Activated CD8-positive, alpha-beta memory T cell treated with anti-CD3 and anti-CD28 coated beads, Interleukin-2, amount 10 ng/mL, durations not matched to agents 7 days and 5 days (primary cell): ENCODE measurements around the gene GPR42. TPM values are rescaled to one million over a fixed set of nuclear protein-coding genes. Genes with fewer than 3 reads are reported as not detected.

ENCODE experiments used
- ATAC-seq: fragments of 150-1000 bp; cut with Tn5 transposase; one replicate; pipeline ENCODE4 v1.10.0; 2021; ENCODE audit warnings: moderate library complexity
- CTCF ChIA-PET: fragments of 350-600 bp; sonication (Branson Sonifier 250); formaldehyde crosslinking; loops from one replicate; lab custom pipeline; 2021; ENCODE audit warnings: antibody characterized with exemption; lab: Charles Lee
- DNase-seq: peaks from one replicate; pipeline ENCODE4 v3.0.0-alpha.2; 2020
- H3K27ac Mint-ChIP-seq: one replicate; pipeline ENCODE4 v1.8.0; 2021; ENCODE audit warnings: mild to moderate bottlenecking, mixed read lengths
- H3K27me3 Mint-ChIP-seq: one replicate; pipeline ENCODE4 v1.8.0; 2021; ENCODE audit warnings: mixed read lengths
- H3K36me3 Mint-ChIP-seq: one replicate; pipeline ENCODE4 v1.8.0; 2021; ENCODE audit warnings: mild to moderate bottlenecking, mixed read lengths
- H3K4me1 Mint-ChIP-seq: one replicate; pipeline ENCODE4 v1.8.0; 2021; ENCODE audit warnings: mixed read lengths
- H3K4me3 Mint-ChIP-seq: one replicate; pipeline ENCODE4 v1.8.0; 2021; ENCODE audit warnings: mild to moderate bottlenecking, moderate library complexity, mixed read lengths
- H3K9me3 Mint-ChIP-seq: one replicate; pipeline ENCODE4 v1.8.0; 2022; ENCODE audit warnings: low read depth, mixed read lengths
- microRNA-seq: library from miRNA; unstranded; fragments of <30 nt; microRNA quantifications from one replicate; pipeline ENCODE4 v1.2.0, GENCODE V29; 2022
- total RNA-seq, 2 experiments: library from RNA; stranded (reverse); gene quantifications; one replicate each; pipeline ENCODE4 v1.2.3, GENCODE V29; 2021

The GPR42 gene
- total RNA-seq, 2 experiments from 2014 or later = 0.12 TPM; not detected in 1

DNA sequence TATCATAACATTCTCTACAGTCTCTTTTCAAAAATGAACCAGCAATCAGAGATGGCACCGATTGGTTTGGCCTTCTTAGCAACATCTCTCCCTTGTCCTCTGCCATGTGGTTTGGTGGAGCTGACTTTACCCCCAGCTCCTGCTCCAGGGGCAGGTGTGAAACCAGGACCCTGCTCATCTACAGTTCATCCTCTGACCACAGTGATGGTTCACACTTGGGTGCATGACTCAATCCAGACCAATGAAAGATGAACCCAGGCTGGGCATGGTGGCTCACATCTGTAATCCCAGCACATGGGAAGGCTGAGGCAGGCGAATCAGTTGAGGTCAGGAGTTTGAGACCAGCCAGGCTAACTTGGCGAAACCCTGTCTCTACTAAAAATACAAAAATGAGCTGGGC lies 43.6 kb downstream of the GPR42 start:
- ATAC-seq = no peak
- Mint-ChIP-seq H3K4me1 (peaks cover 2% of the 10 kb centered on the region), H3K27ac (no peak overlapping the region), H3K27me3 (peaks cover 41% of the 10 kb centered on the region), H3K36me3 (peaks cover 1% of the 10 kb centered on the region), H3K4me3 (no peak overlapping the region), H3K9me3 (no peaks in the 10 kb centered on the region)
- DNase-seq = no peak
- CTCF ChIA-PET = no interaction called here

DNA sequence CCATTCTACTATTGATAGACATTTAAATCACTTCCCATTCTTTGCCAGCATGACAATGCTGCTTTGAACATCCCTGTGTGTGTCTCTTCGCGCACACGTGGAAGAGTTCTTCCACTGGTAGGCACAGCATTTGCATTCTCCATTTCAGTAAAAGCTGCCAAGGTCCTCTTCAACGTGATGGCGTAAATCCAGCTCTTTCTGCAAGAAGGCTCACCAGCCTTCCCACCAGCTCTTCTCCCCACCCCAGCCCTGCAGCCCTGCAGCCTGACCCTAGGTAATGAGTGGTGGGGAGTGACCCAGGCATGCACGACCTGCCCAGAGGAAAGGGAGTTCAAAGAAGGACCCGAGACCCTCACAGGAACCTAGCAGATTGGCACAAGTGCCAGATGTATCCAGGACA lies 45.5 kb downstream of the GPR42 start:
- H3K4me3 Mint-ChIP-seq = no peak overlapping the region
- ATAC-seq = no peak
- H3K9me3 Mint-ChIP-seq = no peaks in the 10 kb centered on the region
- H3K27ac Mint-ChIP-seq = no peak overlapping the region
- peaks cover 2% of the 10 kb centered on the region for H3K4me1 Mint-ChIP-seq
- no peaks in the 10 kb centered on the region for H3K36me3 Mint-ChIP-seq
- CTCF ChIA-PET = no interaction called here
- DNase-seq = no peak
- H3K27me3 Mint-ChIP-seq = peaks cover 33% of the 10 kb centered on the region

DNA sequence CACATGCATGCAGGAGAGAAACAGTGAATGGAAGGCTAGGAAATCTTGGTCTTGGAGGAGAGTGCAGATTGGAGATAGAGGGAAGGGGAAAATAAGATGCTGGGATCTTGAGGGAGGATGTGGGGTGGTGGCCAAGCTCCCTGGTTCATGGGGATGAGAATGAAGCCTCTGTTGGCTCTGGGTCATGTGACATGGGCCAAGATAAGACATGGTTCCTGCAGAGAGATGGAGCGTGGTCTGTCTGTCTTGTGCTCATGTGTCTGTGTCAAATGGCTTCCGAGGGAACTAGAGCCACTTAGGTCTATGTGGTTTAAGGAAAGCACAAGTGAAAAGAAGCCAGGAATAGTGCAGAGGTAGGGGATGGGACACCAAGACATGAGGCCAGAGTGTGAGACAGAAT lies 46.4 kb downstream of the GPR42 start:
- no peak overlapping the region for H3K27ac Mint-ChIP-seq
- H3K9me3 Mint-ChIP-seq = no peaks in the 10 kb centered on the region
- peaks cover 2% of the 10 kb centered on the region for H3K4me1 Mint-ChIP-seq
- peaks cover 32% of the 10 kb centered on the region for H3K27me3 Mint-ChIP-seq
- no peak overlapping the region for H3K4me3 Mint-ChIP-seq
- DNase-seq = no peak
- ATAC-seq = no peak
- CTCF ChIA-PET = interaction anchor here (1.3 kb wide), 1 partner anchor 16 kb away, joined by 4 read pairs; no protein-coding TSS in a partner anchor
- no peaks in the 10 kb centered on the region for H3K36me3 Mint-ChIP-seq

DNA sequence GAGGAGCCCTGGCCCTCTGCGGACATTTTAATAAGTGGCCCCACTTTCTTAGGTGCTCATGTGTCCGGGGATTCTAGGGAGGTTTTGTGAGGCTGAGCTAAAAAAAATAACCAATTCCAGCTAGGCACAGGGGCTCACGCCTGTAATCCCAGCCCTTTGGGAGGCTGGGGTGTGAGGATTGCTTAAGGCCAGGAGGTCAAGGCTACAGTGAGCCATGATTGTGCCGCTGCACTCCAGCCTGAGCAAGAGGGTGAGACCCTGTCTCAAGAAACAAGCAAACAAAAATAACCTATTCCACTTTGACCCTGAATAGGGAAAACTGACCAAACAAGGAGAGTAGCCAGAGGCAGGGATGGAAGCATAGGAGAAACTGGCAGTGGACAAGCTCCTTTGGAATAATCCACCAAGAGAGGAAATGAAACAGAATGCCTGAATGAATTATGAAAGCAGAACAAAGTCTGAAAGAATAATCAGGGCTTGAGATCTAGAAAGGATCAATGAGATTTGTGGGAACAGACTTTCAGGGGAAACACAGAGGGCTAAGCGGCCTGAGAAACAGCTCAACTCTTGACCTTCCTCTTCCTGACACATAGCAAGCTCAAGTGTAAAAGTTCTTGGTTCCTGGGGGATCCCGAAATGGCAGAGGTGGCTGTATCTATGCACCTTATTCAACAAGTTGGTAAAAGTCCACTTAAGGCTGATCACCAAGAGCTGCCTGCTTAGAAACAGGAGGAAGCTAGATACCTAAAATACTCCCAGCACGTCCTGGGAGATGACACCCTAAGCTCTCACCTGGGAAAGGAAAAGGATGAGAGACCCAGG lies 47.1 kb downstream of the GPR42 start:
- Mint-ChIP-seq H3K36me3 (no peaks in the 10 kb centered on the region), H3K4me3 (no peak overlapping the region), H3K9me3 (no peaks in the 10 kb centered on the region), H3K27ac (no peak overlapping the region), H3K4me1 (peaks cover 2% of the 10 kb centered on the region), H3K27me3 (peaks cover 28% of the 10 kb centered on the region)
- CTCF ChIA-PET = interaction anchor here (0.5 to 2.0 kb wide), 4 partner anchors 16 to 77 kb away, joined by 3 to 5 read pairs (median 4); no protein-coding TSS in a partner anchor
- ATAC-seq = no peak
- no peak for DNase-seq

DNA sequence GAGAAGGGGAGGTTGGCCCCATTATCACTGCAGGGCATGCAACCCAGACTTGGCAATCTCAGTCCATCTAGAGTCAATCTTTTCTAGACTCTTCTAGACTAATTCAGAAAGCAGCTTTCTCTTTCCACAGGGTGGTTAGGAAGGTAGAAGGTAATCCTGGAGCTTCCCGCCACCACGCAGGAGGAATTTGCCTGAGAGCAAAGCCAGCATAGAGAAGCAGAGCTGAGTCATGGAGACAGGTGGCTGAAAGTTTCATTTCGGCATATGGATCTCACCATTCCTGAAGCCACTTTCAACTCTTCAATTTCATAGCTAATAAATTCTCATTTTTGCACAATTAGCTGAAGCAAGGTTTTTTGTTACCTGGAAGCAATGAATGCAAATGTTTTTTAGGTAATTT lies 48.2 kb downstream of the GPR42 start:
- Mint-ChIP-seq H3K27me3 (peaks cover 22% of the 10 kb centered on the region), H3K27ac (no peak overlapping the region), H3K4me3 (no peak overlapping the region), H3K4me1 (peaks cover 2% of the 10 kb centered on the region), H3K36me3 (no peaks in the 10 kb centered on the region), H3K9me3 (no peaks in the 10 kb centered on the region)
- ATAC-seq (no peak), DNase-seq (no peak)
- CTCF ChIA-PET = interaction anchor here (2.0 kb wide), 1 partner anchor 76 kb away, joined by 5 read pairs; no protein-coding TSS in a partner anchor

DNA sequence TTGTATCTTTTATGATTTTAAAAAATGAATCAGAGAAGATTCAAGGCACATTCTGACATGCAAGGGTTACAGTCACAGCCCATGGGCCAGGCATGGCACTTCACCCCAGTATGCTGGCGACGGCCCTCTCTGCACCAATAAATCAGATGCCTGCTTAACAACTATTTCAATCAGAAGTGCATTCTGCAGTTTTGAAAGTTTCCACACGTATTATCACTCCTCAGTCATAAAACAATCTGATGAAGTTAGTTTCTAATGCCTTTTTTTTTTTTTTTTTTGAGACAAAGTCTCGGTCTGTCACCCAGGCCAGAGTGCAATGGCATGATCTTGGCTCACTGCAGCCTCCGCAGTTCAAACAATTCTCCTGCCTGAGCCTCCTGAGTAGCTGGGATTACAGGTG lies 48.9 kb downstream of the GPR42 start:
- Mint-ChIP-seq H3K9me3 (no peaks in the 10 kb centered on the region), H3K27me3 (peaks cover 22% of the 10 kb centered on the region), H3K4me3 (no peak overlapping the region), H3K36me3 (no peaks in the 10 kb centered on the region), H3K27ac (no peak overlapping the region), H3K4me1 (no peaks in the 10 kb centered on the region)
- DNase-seq (no peak), ATAC-seq (no peak)
- CTCF ChIA-PET = interaction anchor here (1.0 to 2.0 kb wide), 2 partner anchors 28 to 75 kb away, joined by 4 to 5 read pairs; partner anchors contain the start of gene FFAR2

DNA sequence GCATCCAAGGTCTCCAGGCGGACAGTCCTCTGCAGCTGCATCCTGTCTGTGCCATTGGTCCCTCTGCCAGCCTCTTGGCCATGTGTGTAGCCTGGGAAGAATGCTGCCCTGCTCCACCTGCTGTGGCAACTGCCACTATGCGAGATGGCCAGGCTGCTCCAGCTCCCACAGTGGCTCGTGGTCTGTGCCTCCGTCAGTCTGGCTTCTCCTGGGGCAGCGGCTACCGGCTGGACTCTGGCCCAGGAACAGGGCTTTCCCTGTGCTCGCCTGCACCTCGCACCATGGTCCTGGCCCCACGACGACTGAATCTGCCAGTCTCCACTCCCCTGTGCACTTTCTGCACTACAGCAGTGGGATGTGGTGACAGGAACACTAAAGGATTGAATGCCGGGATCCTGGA lies 50.5 kb downstream of the GPR42 start:
- H3K27ac Mint-ChIP-seq = no peak overlapping the region
- peaks cover 14% of the 10 kb centered on the region for H3K27me3 Mint-ChIP-seq
- H3K4me3 Mint-ChIP-seq = no peak overlapping the region
- CTCF ChIA-PET = no interaction called here
- no peaks in the 10 kb centered on the region for H3K36me3 Mint-ChIP-seq
- no peaks in the 10 kb centered on the region for H3K9me3 Mint-ChIP-seq
- no peak for DNase-seq
- ATAC-seq = no peak
- H3K4me1 Mint-ChIP-seq = no peaks in the 10 kb centered on the region

Small RNA genes within 50 kb of the gene (microRNA-seq; reads per million reads assigned to microRNA genes)
- not detected for gene MIR5196

Other genes with a start within 250 kb of the GPR42 start
- not detected for gene LGI4, start 236.0 kb upstream of the GPR42 start, total RNA-seq
- under 1 TPM in 1 of 2 experiments, not detected in 1; 0.61 TPM for gene FXYD1, start 232.2 kb upstream of the GPR42 start, total RNA-seq
- 1 to 10 TPM; 1.1 to 1.9 TPM for gene FXYD7, start 227.8 kb upstream of the GPR42 start, total RNA-seq
- 100 to 1,000 TPM; 262 to 354 TPM for gene FXYD5, start 216.3 kb upstream of the GPR42 start, total RNA-seq
- not detected for gene FAM187B, start 142.3 kb upstream of the GPR42 start, total RNA-seq
- 10 to 100 TPM in 1 of 2 experiments, 1 to 10 TPM in 1; 7.2 to 10.0 TPM for gene LSR, start 122.1 kb upstream of the GPR42 start, total RNA-seq
- 100 to 1,000 TPM; 138 to 154 TPM for gene USF2, start 102.1 kb upstream of the GPR42 start, total RNA-seq
- gene HAMP, start 88.5 kb upstream of the GPR42 start, total RNA-seq = under 1 TPM; 0.55 to 0.77 TPM
- under 1 TPM in 1 of 2 experiments, not detected in 1; 0.26 TPM for gene MAG, start 78.9 kb upstream of the GPR42 start, total RNA-seq
- under 1 TPM in 1 of 2 experiments, not detected in 1; 0.41 TPM for gene CD22, start 41.9 kb upstream of the GPR42 start, total RNA-seq
- not detected for gene FFAR1, start 23.2 kb upstream of the GPR42 start, total RNA-seq
- not detected for gene FFAR3, start 12.6 kb upstream of the GPR42 start, total RNA-seq
- gene FFAR2, start 77.2 kb downstream of the GPR42 start, total RNA-seq = not detected
- gene KRTDAP, start 119.4 kb downstream of the GPR42 start, total RNA-seq = not detected
- not detected for gene DMKN, start 142.6 kb downstream of the GPR42 start, total RNA-seq
- not detected for gene SBSN, start 157.2 kb downstream of the GPR42 start, total RNA-seq
- not detected for gene GAPDHS, start 162.4 kb downstream of the GPR42 start, total RNA-seq
- gene TMEM147, start 174.6 kb downstream of the GPR42 start, total RNA-seq = 10 to 100 TPM; 43.6 to 65.3 TPM
- gene ATP4A, start 192.6 kb downstream of the GPR42 start, total RNA-seq = not detected
- not detected for gene PMIS2, start 215.1 kb downstream of the GPR42 start, total RNA-seq
- 10 to 100 TPM; 49.0 to 59.2 TPM for gene HAUS5, start 241.7 kb downstream of the GPR42 start, total RNA-seq